Femur (tissue), 1 donor: ENCODE measurements around the gene MAPK10.
"Not testable (repeated sequence)": the region's sequence is repeated elsewhere in the genome, so short reads cannot be mapped to it uniquely, and the experiment has no call there.

Source experiments
- DNase-seq: peaks from one replicate; pipeline ENCODE4 v3.0.0-alpha.2; 2017

MAPK10 gene

DNA sequence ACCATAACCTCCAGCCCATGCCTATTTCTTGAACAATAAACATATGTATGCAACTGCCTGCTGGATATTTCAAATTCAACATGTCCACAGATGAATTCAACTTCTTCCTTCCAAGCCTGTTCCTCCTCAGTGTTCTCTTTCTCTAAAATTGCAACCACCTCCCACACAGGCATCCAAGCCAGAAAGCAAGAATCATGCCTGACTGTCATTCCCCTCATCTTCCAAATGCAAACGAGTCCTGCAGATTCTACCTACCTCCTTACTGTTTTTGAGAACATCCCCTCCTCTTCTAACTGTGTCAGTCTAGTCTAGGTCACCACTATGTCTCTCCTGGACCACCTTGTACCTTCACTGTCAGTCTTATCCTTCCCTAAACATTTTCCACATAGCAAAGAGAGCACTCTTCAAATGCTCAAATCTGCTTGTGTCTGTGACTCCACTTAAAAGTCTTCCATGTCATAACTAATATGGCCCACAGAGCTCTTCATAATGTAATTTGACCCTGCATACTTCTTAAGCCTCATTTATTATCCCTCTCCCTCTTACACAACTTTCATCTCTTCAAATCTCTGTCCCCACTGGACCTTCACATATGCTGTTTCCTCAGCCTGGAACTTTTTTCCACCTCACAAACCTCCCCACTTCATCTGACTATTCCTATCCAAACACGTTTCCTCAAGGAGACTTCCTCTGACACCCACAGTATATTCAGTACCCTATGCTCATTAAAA, 25.7 kb downstream of the MAPK10 start:
- DNase-seq: no peak

DNA sequence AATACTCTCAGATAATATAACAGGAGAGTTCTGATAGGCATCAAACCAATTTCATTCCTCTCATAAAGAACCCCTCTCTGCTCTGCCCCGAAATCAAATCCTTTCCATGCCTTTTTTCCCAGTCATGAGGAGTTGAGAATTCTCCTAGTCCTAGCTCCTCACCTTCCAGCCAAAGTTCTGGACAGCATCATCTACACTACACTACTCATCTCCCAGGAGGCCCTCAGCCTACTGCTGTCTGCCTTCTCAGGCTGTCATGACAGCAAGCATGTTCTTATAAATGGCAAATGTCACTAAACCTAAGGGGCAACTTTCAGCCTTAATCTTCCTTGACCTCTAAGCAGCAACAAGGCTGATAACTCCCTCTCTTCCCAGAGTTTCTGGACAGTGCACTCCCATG, 26.6 kb downstream of the MAPK10 start:
- DNase-seq: no peak

DNA sequence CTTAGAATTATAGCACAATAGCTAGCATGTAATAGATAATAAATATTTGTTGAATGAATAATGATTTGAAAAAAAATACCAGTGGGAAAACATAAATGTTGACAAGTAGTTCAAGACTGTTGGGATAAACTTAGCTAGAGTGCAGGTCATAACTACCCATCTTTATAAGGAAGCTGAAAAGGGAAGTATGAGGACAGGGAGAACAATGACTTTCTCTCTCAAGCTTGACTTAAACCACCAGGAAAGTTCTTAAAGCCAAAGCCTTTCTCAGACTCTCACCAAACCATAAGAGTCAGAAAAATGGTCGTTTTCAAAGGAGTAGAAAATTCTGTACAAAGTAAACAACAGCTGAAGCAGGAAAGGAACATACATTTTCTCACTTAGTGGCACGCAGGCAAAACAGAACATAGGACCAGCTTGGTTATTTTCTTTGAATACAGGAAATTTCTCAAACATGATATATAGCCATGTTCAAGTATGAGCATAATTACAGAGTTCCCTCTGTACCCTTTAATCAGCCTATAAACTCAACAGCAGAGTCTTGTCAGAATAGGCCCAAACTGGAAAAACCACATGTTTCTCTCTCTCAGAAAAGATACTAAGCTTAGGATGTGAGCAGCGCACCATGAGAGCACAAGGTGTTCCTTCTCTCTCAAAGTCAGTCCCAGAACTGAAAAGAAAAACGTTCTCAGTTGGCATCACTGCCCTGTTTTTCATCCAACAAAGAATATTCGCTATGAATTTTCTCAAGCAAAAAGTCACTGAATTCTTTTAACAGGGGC, 28.7 kb downstream of the MAPK10 start:
- DNase-seq: no peak

DNA sequence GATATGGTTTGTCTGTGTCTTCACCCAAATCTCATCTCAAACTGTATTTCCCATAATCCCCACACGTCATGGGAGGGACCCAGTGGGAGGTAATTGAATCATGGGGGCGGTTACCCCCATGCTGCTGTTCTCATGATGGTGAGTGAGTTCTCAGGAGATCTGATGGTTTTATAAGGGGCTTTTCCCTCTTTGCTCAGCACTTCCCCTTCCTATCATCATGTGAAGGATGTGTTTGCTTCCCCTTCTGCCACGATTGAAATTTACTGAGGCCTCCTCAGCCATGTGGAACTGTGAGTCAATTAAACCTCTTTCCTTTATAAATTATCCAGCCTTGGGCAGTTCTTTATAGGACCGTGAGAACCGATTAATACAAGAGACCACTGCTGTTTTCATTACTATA, 29.4 kb downstream of the MAPK10 start:
- not testable (repeated sequence) for DNase-seq

DNA sequence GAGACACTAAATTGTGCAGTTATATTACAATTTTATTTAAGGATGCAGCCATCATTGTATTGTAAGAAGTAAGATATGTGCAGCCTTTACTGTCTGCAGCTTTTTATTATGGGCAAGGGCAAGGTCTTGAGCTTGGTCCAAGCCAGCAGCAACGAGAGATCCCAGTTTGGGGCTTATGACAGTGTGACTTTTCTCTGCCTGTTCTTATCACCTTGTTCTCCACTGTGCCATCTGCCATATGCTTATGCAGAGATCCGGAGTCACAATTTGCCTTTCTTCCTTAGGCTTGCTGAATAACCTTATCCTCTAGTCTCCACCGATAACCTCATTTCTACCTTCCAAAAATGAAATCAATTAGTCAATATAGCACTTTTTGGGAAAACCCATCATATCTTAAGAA, 30.4 kb downstream of the MAPK10 start:
- DNase-seq: no peak

DNA sequence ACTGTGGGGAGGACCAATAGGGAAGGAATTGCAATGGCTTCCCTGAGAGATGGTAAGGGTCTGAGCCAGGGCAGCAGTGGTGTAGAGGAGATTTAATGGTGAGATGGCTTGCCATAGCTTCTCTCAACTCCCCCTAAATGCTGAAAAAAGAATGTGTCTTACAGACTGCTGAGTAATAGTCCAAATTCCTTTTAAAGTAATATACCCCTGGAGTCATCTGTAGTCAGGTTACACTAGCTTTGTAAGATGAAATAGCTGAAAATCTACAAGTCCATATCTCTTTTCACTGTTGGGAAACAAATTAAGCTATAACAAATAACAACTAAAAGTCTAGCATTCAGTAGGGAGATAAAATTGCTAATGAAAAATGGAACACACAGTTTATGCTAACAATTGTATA, 33.5 kb downstream of the MAPK10 start:
- DNase-seq: no peak

DNA sequence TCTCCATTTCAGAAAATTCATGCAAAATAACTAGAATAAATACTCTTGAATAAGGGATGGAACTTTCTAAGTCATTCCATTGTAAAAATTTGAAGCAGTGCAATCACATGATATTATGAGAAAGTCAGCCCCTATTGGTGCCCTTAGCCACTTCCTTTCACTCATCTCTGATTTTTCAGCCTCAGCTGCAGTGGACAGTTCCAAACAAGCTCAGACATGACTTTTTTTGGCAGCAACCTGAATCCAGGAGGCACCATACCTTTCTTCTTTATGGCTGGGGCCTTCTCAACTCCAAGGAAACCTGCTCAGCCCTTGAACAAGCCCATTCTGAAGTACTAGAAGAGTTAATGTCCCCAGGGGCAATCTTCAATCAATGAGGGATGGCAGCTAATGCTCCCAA, 40.5 kb downstream of the MAPK10 start:
- no peak for DNase-seq

DNA sequence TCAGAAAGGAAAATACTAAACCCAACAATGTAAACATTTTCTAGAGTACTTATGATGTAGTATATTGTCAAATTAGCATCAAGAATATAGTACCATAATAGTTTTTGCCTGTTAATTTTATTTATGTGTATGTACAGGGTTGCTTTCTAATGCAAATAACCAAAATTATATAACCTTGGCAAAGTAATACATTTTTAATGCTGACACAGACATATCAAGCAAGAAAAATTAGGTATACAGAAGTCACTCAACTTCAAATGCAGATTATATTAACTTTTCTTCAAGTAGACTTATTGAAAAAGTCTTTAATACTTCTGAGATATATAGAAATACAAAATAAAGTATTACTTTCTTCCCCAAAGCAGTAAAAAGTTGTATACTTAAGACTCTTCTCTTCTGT, 44.3 kb downstream of the MAPK10 start:
- DNase-seq: no peak

DNA sequence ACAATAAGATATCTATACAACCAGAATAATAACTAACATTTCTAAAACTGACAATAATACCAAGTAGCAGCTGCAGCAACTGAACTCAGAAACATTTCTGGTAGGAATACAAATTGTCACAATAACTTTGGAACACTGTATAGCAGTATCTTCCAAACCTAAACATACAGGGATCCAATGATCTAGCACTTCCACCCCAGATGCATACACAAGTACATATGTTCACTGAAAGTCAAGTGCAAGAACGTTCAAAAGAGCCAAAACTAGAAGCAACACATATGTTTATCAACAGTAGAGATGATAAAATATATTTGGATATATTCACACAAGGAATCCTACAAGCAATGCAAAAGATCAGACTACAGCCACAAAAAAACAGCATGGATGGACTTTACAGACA, 46.2 kb downstream of the MAPK10 start:
- DNase-seq: no peak

DNA sequence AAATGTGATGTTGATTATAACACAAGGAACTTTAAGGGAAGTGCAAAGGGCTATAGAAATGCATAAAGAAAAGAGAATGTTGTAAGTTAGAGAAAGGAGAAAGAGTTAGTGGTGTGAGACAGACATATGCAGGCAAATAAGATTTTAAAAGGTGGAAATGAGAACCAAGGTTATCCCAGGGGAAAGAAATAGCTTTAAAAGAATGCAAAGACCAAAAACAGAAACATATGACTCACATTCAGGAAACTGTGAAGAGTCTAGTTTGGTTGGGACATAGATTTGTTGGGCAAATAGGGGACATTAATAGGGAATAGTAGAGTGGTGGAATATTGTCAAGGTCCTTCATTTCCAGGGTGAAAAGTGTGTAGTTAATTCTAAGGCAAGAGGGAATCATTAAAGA, 52.4 kb downstream of the MAPK10 start:
- no peak for DNase-seq

DNA sequence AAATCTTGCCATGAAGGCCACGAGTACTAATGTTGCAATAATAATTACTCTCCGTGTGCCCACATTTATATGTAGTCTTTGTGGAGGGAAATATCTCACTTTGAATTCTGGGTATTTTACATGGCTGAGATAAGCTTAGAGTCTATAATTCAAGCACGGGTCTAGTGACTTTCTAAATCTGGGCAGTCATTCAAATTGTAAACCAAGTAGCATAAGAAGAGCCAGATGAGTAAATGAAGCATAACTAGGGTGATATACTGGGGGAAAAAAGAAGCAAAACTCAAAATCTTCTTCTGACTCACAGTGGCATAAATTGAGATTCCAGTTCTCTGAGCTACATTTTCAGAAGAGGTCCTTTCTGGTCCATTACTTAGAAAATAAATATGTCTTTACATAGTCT, 53.0 kb downstream of the MAPK10 start:
- DNase-seq: no peak

DNA sequence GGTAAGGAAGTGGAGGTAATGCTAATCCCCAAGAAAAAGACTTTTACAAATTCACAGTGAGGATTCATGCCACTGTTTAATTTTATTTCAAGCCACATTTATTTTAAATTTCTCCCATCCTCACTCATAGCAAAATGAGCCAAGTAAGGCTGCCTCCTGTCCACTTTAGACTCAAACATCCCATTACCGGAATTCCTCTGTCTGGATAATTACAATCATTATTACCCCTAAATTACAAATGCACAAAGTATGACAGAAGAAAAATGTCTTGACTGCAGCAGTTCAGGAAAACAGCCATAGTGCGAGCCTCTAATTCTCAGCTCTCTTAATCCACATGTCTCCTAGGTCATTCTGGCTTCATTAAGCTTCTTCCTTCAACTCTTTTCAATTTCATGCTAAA, 57.0 kb downstream of the MAPK10 start:
- DNase-seq: no peak

DNA sequence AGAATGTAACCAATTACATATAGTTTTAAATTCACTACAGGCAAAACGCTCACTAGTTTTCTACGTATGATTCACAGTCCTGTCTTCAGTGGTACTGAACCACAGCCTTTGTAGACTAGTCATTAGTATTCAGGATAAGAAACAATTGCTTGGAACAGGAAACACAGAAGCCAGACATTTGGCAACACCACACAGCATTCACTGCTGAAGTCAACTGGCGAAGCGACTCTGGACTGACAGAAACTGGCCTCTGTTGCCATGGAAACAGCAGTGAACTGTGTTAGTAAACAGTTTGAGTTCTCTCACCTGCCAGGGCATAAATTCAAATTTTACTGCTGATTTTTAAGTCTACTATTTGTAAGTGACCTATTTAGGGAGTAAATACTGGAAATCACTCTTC, 57.6 kb downstream of the MAPK10 start:
- DNase-seq: peak; percentile 78

DNA sequence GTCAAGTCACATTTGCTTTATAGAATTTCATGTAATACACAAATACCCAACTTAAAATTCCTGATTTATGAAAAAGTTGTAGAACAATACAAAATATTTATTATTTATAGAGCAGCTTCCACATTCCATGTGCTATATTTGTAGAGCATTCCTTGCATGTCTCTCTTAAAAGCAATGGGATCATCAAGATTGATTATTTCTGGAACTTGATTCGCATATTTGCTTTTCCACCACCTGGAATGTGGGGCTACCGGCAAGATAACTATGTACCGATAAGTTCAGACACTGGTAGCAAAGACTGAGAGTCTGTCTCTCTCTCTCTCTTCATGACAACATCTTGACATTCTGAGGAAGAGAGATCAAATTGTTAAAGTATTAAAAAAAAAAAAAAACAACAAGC, 59.3 kb downstream of the MAPK10 start:
- DNase-seq: no peak

DNA sequence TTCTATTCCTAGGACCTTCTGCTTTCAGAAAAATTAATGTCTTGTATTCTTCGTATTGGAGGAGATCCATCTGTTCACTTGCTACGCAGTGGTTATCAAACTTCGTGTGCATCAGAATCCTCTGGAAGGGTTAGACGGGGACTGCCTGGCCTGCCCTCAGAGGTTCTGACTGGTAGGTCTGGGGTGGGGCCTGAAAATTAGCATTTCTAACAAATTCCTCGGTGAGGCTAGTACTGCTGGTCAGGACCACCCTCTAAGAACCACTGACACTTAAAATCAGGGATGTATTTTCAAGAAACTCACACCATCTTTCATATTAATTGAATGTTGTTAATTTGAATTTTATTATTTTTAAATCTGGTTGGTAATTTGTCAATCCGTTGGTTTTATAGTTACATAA, 63.0 kb downstream of the MAPK10 start:
- no peak for DNase-seq

DNA sequence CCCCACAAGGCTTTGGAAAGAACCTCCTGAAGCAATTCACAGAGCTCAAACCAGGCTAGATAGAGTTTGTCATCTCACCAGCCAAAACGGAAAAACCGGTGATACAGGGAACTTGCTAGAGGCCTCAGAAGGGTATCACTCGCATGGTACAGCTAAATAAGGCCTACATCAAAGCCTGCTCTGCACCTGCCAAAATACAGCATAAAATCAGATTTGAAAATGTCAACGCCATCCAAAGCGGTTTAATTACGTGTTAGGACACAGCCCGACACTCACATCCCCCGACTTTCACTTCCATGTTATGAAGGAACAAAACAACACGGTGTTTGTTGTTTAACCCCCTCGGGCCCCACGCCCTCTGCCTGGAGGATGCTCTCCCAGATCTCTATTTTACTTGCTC, 65.0 kb downstream of the MAPK10 start:
- no peak for DNase-seq

DNA sequence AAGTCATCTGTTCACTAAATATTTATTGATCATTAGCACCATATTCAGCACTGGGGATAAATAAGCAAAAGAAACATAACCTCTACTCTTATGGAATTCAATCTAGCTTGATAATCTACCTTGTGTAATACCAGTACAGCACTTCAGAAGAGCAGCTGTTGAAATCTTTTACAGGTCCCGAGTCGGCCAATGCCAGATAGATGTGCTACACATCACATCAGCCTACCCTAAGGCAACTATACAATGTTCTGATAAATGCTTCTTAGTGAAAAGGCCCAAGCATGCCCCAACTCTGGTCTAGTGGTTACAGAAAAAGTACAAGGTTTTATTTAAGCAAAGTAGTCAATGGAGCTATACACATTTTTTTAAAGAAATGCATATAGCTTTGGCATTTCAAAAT, 68.7 kb downstream of the MAPK10 start:
- DNase-seq: no peak

DNA sequence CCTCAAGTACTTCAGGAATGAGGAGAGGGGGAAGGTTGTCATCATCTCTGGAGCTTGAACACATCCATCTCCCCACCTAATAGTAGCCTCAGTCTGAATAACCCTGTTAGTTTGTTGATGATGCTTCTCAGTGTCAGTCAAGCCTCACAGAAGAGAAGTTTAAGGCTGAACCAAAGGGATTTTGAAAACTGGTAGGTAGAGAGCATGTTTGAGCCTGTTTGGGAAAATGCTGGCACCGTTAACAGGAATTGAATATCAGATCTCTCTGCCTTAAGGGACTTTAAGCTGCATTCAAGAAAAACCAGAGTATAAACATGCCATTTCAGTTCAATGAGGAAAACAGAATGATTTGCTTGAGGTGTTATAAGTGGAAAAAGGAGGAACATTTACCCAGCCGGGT, 73.1 kb downstream of the MAPK10 start:
- DNase-seq: no peak

DNA sequence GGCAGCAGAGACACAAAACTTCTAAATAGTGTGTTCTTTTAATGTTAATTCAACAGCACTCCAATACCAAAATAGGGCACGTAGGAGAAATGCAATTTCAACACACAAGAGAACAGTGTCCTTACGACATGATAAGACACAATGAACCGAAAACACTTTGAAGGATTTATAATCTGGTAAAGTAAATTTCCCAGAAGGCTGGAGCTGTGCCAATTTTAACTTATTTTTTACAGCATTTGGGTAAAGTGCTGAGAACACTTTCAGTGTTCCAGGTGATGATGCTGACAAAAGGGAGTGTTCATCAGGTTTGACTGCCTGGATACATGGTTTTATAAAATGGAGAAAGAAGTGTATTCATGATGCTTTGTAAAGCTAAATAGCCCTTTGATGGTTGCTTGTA, 76.5 kb downstream of the MAPK10 start:
- no peak for DNase-seq

DNA sequence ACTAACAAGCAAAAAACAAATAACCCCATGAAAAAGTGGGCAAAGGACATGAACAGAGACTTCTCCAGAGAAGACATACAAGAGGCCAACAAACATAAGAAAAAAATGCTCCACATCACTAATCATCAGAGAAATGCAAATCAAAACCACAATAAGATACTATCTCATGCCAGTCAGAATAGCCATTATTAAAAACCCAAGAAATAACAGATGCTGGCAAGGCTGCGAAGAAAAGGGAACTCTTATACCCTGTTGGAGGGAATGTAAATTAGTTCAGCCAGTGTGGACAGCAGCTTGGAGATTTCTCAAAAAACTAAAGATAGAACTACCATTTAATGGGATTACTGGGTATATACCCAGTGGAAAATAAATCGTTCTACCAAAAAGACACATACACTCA, 79.6 kb downstream of the MAPK10 start:
- DNase-seq: no peak

DNA sequence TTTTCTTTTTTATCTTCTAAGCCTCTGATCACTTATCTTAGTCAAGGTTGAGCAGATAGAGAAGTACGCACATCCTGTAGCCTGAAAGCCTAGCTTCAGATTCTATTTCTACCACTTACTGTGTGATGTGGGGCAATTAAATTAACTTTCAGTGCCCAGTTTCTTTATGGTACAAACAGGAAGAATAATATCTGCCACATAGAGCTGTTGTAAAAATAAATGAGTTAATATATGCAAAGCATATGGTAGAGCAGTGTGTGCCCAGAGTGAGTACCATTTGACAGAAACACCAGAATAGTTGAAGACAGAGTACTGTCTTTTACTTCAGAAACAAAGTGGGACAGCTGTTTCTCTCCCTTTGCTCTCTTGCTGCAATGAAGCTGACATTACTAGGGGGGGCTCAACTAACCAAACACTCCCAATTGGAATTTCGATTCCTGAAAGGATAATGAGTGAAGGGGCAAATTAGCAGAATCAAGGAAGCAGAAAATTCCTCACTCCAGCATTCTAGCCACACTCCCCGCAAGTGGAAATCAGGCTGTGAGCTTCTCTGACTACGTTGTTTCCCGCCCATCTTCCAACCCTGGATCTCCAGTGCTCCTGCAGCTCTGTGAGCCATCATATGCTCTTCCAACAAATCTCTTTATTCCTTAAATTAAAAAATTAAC, 80.4 kb downstream of the MAPK10 start:
- DNase-seq: no peak

DNA sequence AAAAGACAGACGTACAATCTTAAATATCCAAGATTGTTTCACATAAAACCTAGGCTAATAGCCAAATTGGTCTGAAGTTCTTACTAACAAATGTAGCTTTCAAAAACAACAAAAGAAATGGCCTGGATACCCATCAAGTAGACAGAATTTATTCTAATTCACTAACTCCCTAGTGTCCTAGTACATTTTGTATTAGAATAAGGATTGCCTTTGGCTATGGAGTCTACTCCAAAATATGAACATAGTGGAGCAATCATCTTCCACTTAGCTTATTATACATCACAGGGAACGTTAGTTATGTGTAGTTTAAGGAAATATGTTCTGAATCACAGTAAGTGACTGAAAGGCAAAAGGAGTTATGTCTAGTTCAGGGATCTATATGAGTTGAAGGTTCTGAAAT, 81.7 kb downstream of the MAPK10 start:
- no peak for DNase-seq

DNA sequence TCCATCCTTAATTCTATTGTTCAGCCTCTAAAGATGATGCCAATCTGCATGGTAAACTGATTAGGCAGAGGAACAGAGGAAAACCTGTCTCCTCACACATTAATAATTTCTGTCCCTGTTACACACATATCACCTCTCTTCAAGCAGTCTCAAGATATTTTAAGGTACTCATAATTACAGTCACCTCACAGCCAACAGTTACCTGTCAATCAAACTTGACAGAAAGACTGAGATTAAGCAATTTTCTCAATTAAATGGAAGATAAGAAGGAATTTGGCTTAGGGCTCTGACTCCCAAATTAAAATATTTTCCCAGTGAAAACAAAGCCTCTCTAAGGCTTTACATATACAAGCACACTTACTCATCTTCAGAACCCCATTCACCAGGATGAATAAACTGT, 85.2 kb downstream of the MAPK10 start:
- no peak for DNase-seq

DNA sequence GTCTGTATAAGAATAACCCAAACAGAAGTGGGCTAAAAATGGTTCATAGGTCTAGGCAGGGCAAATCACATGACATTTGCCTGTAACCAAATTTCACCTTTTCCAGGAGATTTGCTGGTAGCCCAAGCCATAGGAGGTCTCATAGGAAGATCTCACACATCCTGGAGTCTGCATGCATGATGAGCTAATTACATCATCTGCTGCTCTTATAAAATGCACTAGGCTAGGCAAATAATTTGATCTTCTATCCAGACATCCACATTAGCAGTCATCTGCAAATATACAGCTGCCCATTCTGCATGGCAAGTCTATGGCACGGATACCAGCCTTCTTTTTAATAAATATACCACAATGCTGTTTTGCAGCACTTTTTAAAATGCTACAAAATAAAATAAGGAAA, 87.2 kb downstream of the MAPK10 start:
- no peak for DNase-seq
